H1 (cell line): ENCODE results near the gene IGF2R. TPM values are rescaled to one million over a fixed set of nuclear protein-coding genes. Genes with fewer than 3 reads are reported as not detected.

Experiments
- CTCF ChIA-PET: fragments of 300-600 bp; sonication (Branson Sonifier 250); formaldehyde crosslinking; loops from one replicate; lab custom pipeline; 2021; ENCODE audit not compliant: partially characterized antibody; lab: Charles Lee
- POLR2A ChIA-PET: fragments of 300-600 bp; sonication (Branson Sonifier 250); formaldehyde crosslinking; loops from one replicate; lab custom pipeline; 2021; ENCODE audit warnings: inconsistent platforms; ENCODE audit not compliant: partially characterized antibody; lab: Charles Lee
- DNase-seq, 2 experiments: peaks; one replicate each; pipeline versions ENCODE4 v3.0.0 to v3.0.0-alpha.2; 2010 to 2022; ENCODE audit warnings: low spot score in 2 of 2, low read depth in 1 of 2, mixed read lengths in 1 of 2
- FAIRE-seq: peaks from 2 replicates; lab custom pipeline; 2011; peaks lifted over from hg19 to GRCh38; lab: Jason Lieb, UNC
- H2AFZ ChIP-seq: 2 replicates; pipeline ENCODE4 v1.8.1; 2012; ENCODE audit warnings: low read length, inconsistent platforms
- H2AK5ac ChIP-seq: 2 replicates; pipeline ENCODE4 v1.6.1; 2013; ENCODE audit warnings: low read depth, low read length
- H2BK120ac ChIP-seq: replicated peaks from 2 replicates; pipeline ENCODE3; 2013; ENCODE audit warnings: low read depth, low read length, inconsistent platforms
- H2BK12ac ChIP-seq: 2 replicates; pipeline ENCODE4 v1.6.1; 2013; ENCODE audit warnings: low read depth, low read length
- H2BK15ac ChIP-seq: 2 replicates; pipeline ENCODE4 v1.6.1; 2013; ENCODE audit warnings: low read length
- H2BK20ac ChIP-seq: 2 replicates; pipeline ENCODE4 v1.6.1; 2013; ENCODE audit warnings: low read length
- H2BK5ac ChIP-seq: 2 replicates; pipeline ENCODE4 v1.6.1; 2013; ENCODE audit warnings: low read depth, low read length
- H3K14ac ChIP-seq: 2 replicates; pipeline ENCODE4 v1.6.1; 2013; ENCODE audit warnings: inconsistent platforms; ENCODE audit not compliant: insufficient read length
- H3K18ac ChIP-seq: 2 replicates; pipeline ENCODE4 v1.6.1; 2013; ENCODE audit warnings: low read length; ENCODE audit errors: extremely low read depth
- H3K23ac ChIP-seq: 2 replicates; pipeline ENCODE4 v1.6.1; 2013; ENCODE audit warnings: inconsistent platforms; ENCODE audit not compliant: insufficient read length
- H3K23me2 ChIP-seq: 2 replicates; pipeline ENCODE4 v1.6.1; 2013; ENCODE audit warnings: low read depth, low read length
- H3K27ac ChIP-seq: 2 replicates; pipeline ENCODE4 v1.6.1; 2011; ENCODE audit warnings: low read depth, low read length, inconsistent platforms
- H3K27me3 ChIP-seq, 4 experiments: replicated peaks in 1 of 4; 1 replicate in 1 of 4; 2 replicates in 3 of 4; pipeline versions ENCODE4 v1.6.1 to v1.8.1; 2011 to 2013; ENCODE audit warnings: low read length in 3 of 4, mild to moderate bottlenecking in 3 of 4, inconsistent platforms in 2 of 4, mixed read lengths in 2 of 4, moderate library complexity in 1 of 4; ENCODE audit not compliant: control insufficient read depth in 3 of 4, insufficient read depth in 3 of 4; ENCODE audit errors: extremely low read depth in 1 of 4
- H3K36me3 ChIP-seq, 4 experiments: 2 replicates each; pipeline versions ENCODE4 v1.6.1 to v1.8.1; 2011 to 2013; ENCODE audit warnings: mild to moderate bottlenecking in 4 of 4, low read length in 3 of 4, moderate library complexity in 2 of 4, control low read depth in 1 of 4, inconsistent platforms in 1 of 4; ENCODE audit not compliant: insufficient read depth in 4 of 4, control insufficient read depth in 2 of 4
- H3K4ac ChIP-seq: replicated peaks from 2 replicates; pipeline ENCODE3; 2013; ENCODE audit warnings: low read length, low read depth, mixed read lengths, inconsistent platforms; ENCODE audit not compliant: insufficient read length
- H3K4me1 ChIP-seq, 4 experiments: replicated peaks in 1 of 4; 1 replicate in 1 of 4; 2 replicates in 3 of 4; pipeline versions ENCODE4 v1.6.1 to v1.8.1; 2011 to 2013; ENCODE audit warnings: low read length in 3 of 4, inconsistent platforms in 2 of 4, mixed read lengths in 1 of 4; ENCODE audit not compliant: insufficient read depth in 4 of 4, control insufficient read depth in 3 of 4
- H3K4me2 ChIP-seq, 2 experiments: 2 replicates each; pipeline versions ENCODE4 v1.6.1 to v1.8.1; 2011 to 2013; ENCODE audit warnings: low read depth in 2 of 2, low read length in 2 of 2, control low read depth in 1 of 2, inconsistent platforms in 1 of 2, mild to moderate bottlenecking in 1 of 2; ENCODE audit not compliant: insufficient read depth in 1 of 2
- H3K4me3 ChIP-seq, 4 experiments: fragments of 200-600, 300-600 bp in 1 of 4; sonication (generic), shearing (Covaris generic), sonication (Bioruptor Twin) in 1 of 4; 2 replicates each; pipeline versions ENCODE4 v1.5.1 to v1.8.1; 2011 to 2016; ENCODE audit warnings: low read length in 4 of 4, low read depth in 3 of 4, control low read depth in 2 of 4, inconsistent platforms in 2 of 4, mild to moderate bottlenecking in 2 of 4, mixed read lengths in 1 of 4, moderate library complexity in 1 of 4; ENCODE audit not compliant: insufficient read depth in 2 of 4; ENCODE audit errors: extremely low read depth in 1 of 4
- H3K56ac ChIP-seq: replicated peaks from 2 replicates; pipeline ENCODE3; 2013; ENCODE audit warnings: low read depth, mild to moderate bottlenecking, mixed read lengths, low read length, inconsistent platforms; ENCODE audit not compliant: insufficient read length
- H3K79me1 ChIP-seq: 2 replicates; pipeline ENCODE4 v1.6.1; 2013; ENCODE audit warnings: low read depth, low read length, control low read depth
- H3K79me2 ChIP-seq, 2 experiments: 2 replicates each; pipeline versions ENCODE4 v1.6.1 to v1.8.1; 2012 to 2013; ENCODE audit warnings: low read length in 2 of 2, mild to moderate bottlenecking in 2 of 2, inconsistent platforms in 1 of 2; ENCODE audit not compliant: insufficient read depth in 2 of 2, control insufficient read depth in 1 of 2
- H3K9ac ChIP-seq, 4 experiments: replicated peaks in 1 of 4; 1 replicate in 1 of 4; 2 replicates in 3 of 4; pipeline versions ENCODE4 v1.6.1 to v1.8.1; 2011 to 2013; ENCODE audit warnings: low read depth in 3 of 4, low read length in 3 of 4, control low read depth in 2 of 4, mild to moderate bottlenecking in 2 of 4, moderate library complexity in 2 of 4, inconsistent platforms in 1 of 4; ENCODE audit errors: extremely low read depth in 1 of 4
- H3K9me3 ChIP-seq, 2 experiments: 2 replicates each; pipeline versions ENCODE4 v1.6.1 to v1.8.1; 2012 to 2013; ENCODE audit warnings: mild to moderate bottlenecking in 2 of 2, moderate library complexity in 2 of 2, control low read depth in 1 of 2, inconsistent platforms in 1 of 2, low read depth in 1 of 2, low read length in 1 of 2, mixed read lengths in 1 of 2; ENCODE audit not compliant: insufficient read depth in 2 of 2
- H4K20me1 ChIP-seq, 2 experiments: replicated peaks in 1 of 2; 2 replicates each; pipeline versions ENCODE3 to v1.8.1; 2011 to 2013; ENCODE audit warnings: inconsistent platforms in 2 of 2, low read length in 2 of 2, mild to moderate bottlenecking in 1 of 2; ENCODE audit not compliant: insufficient read depth in 2 of 2, control insufficient read depth in 1 of 2
- H4K5ac ChIP-seq: 2 replicates; pipeline ENCODE4 v1.6.1; 2013; ENCODE audit warnings: low read length, low read depth, mixed read lengths, inconsistent platforms; ENCODE audit not compliant: insufficient read length
- H4K8ac ChIP-seq: 2 replicates; pipeline ENCODE4 v1.8.0; 2013; ENCODE audit warnings: mild to moderate bottlenecking, moderate library complexity, low read length, inconsistent platforms; ENCODE audit not compliant: insufficient read depth; ENCODE audit errors: extremely low read depth
- H4K91ac ChIP-seq: replicated peaks from 2 replicates; pipeline ENCODE3; 2013; ENCODE audit warnings: low read length, mixed read lengths, inconsistent platforms; ENCODE audit not compliant: insufficient read length
- GTF2F1 ChIP-seq: IDR thresholded peaks from 2 replicates; pipeline ENCODE4 v1.6.1; 2012; ENCODE audit warnings: low read depth, low read length, improper control_type of control experiment, borderline replicate concordance
- NRF1 ChIP-seq: IDR thresholded peaks from 2 replicates; pipeline ENCODE4 v1.6.1; 2011; ENCODE audit warnings: mild to moderate bottlenecking, low read depth, low read length, improper control_type of control experiment
- SIN3A ChIP-seq, 2 experiments: IDR thresholded peaks in 1 of 2; conservative IDR thresholded peaks in 1 of 2; 2 replicates each; pipeline ENCODE4 v1.6.1; 2011 to 2012; ENCODE audit warnings: low read length in 2 of 2, improper control_type of control experiment in 1 of 2, low read depth in 1 of 2, mild to moderate bottlenecking in 1 of 2
- WGBS, 2 experiments: shearing (Covaris generic) in 1 of 2; methylation state at CpG; one replicate each; pipeline versions ENCODE4 v1.1.6 to v1.1.7; 2013 to 2015; ENCODE audit warnings: low lambda C conversion rate in 2 of 2, mixed read lengths in 2 of 2, inconsistent platforms in 1 of 2, low coverage in 1 of 2, missing lambda C conversion rate in 1 of 2; ENCODE audit not compliant: insufficient replicate concordance in 2 of 2, insufficient coverage in 1 of 2, insufficient read length in 1 of 2; ENCODE audit errors: extremely low coverage in 1 of 2, missing lambda C conversion rate in 1 of 2; 5-methylcytosine and 5-hydroxymethylcytosine counted together
- polyA plus RNA-seq, 7 experiments: library from polyadenylated mRNA; depleted of rRNA in 3 of 7; stranded (reverse) in 5 of 7; unstranded in 2 of 7; fragments of >200 nt in 5 of 7; fragments of 200-250 nt in 2 of 7; gene quantifications; 1 replicate in 5 of 7; 2 replicates in 1 of 7; 4 replicates in 1 of 7; pipeline versions ENCODE4 v1.2.1 to v1.2.3, GENCODE V29; 2011 to 2013; ENCODE audit warnings: missing spikeins in 2 of 7, mixed read lengths in 2 of 7
- total RNA-seq: library from RNA; stranded (reverse); fragmentation: NEBNext Ultra II Directional; extraction: Animal tissue kit (Norgen Biotek cat#: 25700); gene quantifications from 2 replicates; pipeline ENCODE4 v1.2.1, GENCODE V29; 2021

IGF2R gene
- total and polyA plus RNA-seq, 2 of the 8 experiments (the other 6 are each of a cell fraction or from before 2014, with no cell fraction given): 20.6 to 74.1 TPM

- H4K8ac ChIP-seq: no peak overlapping the region
- H3K36me3 ChIP-seq: peaks cover 0 to 23% (median 4%) of the 10 kb centered on the region in 4 experiments; a peak in 6 of 8 replicates
- no peak overlapping the region for H2BK5ac ChIP-seq
- H3K79me2 ChIP-seq: 0 out of 4 replicates have a peak, but pooled peaks cover 0 to 5% of the 10 kb centered on the region in 2 experiments
- POLR2A ChIA-PET: no interaction called here
- H4K20me1 ChIP-seq: peaks cover 0 to 4% of the 10 kb centered on the region in 2 experiments
- peaks cover 3% of the 10 kb centered on the region; the same call in 1 of the 2 replicates for H3K79me1 ChIP-seq
- no peak overlapping the region for H3K14ac ChIP-seq
- no peak overlapping the region for H2BK20ac ChIP-seq
- DNase-seq (no peak), FAIRE-seq (no peak)
- no peak overlapping the region for H3K23ac ChIP-seq
- no peaks in the 10 kb centered on the region for H3K9me3 ChIP-seq
- no peak overlapping the region for H3K27ac ChIP-seq
- H3K23me2 ChIP-seq: no peaks in the 10 kb centered on the region
- H2AK5ac ChIP-seq: no peak overlapping the region
- H3K4ac ChIP-seq: no peak overlapping the region
- no peak overlapping the region for H4K5ac ChIP-seq
- no peak overlapping the region for H3K9ac ChIP-seq
- 94% methylated on average over 10 of the region's 10 CpGs; no CpG with 5 or more reads in 1 of the 2 experiments for WGBS, 2 experiments
- no peak overlapping the region for H2BK12ac ChIP-seq
- no peak overlapping the region for H2BK15ac ChIP-seq
- no peak overlapping the region for H3K4me2 ChIP-seq
- TF ChIP-seq SIN3A (conservative IDR thresholded peaks at IDR 0.05 in 1 of 2, IDR thresholded peaks at IDR 0.05 in 1 of 2; ENCODE audit: low read depth in 1 of 2, low read length in 2 of 2): no peak
- no peak for TF ChIP-seq GTF2F1
- TF ChIP-seq NRF1: no peak
- TF ChIP-seq, all 59 proteins: peak for 0
- H3K56ac ChIP-seq: no peak overlapping the region
- no peak overlapping the region for H4K91ac ChIP-seq
- no peaks in the 10 kb centered on the region for H3K4me1 ChIP-seq
- no peak overlapping the region for H3K4me3 ChIP-seq
- no peak overlapping the region for H3K18ac ChIP-seq
- CTCF ChIA-PET: interaction anchor here (1.2 kb wide), 1 partner anchor 46 kb away, joined by 3 read pairs; no protein-coding TSS in a partner anchor
- no peak overlapping the region for H2AFZ ChIP-seq
- H3K27me3 ChIP-seq: no peaks in the 10 kb centered on the region
- no peak overlapping the region for H2BK120ac ChIP-seq
Measured at GRCh38 chr6:160015778-160016684, 47.1 kb downstream of the IGF2R start.
